GM06990 (cell line): ENCODE measurements around the gene LEKR1.

ENCODE experiments used
- DNase-seq: peaks from one replicate; pipeline ENCODE4 v3.0.0-alpha.2; 2011; ENCODE audit not compliant: insufficient read length; ENCODE audit errors: extremely low read depth
- H3K27me3 ChIP-seq: replicated peaks from 2 replicates; pipeline ENCODE4 v1.6.0; 2011; ENCODE audit warnings: low read length; ENCODE audit not compliant: control insufficient read depth, insufficient read depth
- H3K36me3 ChIP-seq: 2 replicates; pipeline ENCODE4 v1.5.1; 2011; ENCODE audit warnings: low read length; ENCODE audit not compliant: control insufficient read depth, insufficient read depth
- H3K4me3 ChIP-seq: replicated peaks from 2 replicates; pipeline ENCODE4 v1.5.1; 2011; ENCODE audit warnings: low read depth, mild to moderate bottlenecking, control low read depth, low read length
- CTCF ChIP-seq: IDR thresholded peaks from 2 replicates; pipeline ENCODE4 v1.5.1; 2011; ENCODE audit warnings: low read length, control low read depth, mild to moderate bottlenecking, inconsistent platforms; ENCODE audit not compliant: insufficient read depth, poor library complexity, severe bottlenecking

Gene LEKR1

GRCh38 chr3:156843071-156843808 lies 17.1 kb downstream of the LEKR1 start:
- DNase-seq, result no peak
- Histone ChIP-seq H3K27me3 (no peaks in the 10 kb centered on the region), H3K4me3 (no peak overlapping the region), H3K36me3 (no peaks in the 10 kb centered on the region)
- no peak for TF ChIP-seq CTCF

DNA sequence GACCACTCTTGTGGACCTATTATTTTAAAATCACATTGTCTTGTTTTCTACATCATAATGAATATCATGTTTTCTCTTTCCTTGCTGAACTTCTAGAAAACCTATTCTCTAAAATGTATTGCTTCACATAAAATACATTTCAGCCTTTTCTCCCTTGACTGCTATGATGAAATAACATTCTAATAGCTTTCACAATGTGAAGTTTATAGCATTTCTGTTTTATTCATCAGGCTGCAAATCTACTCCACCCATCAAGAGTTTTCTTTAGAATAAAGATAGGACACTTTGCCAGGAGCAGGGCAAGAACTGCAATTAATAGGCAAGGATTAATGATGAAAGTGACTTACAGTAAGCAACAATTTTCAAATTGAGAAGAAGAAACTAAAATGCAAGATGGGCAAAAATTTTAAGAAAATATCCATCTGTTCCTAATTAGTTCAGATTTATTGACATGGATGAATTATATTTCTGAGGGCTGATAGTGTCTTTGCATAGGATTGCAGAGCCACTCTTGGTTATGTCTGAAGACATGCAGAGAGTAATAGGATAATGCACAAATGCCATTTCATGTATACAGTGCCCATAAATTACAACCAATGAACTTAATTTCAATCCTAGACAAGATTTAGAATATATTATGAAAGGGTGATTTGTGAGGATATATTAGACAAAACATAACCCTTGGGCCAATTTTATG lies 21.7 kb downstream of the LEKR1 start:
- Histone ChIP-seq H3K36me3 (no peaks in the 10 kb centered on the region), H3K27me3 (no peaks in the 10 kb centered on the region), H3K4me3 (no peak overlapping the region)
- DNase-seq, result no peak
- no peak for TF ChIP-seq CTCF

- TF ChIP-seq CTCF, result no peak
- H3K27me3 ChIP-seq, result no peaks in the 10 kb centered on the region
- no peak overlapping the region for H3K4me3 ChIP-seq
- no peaks in the 10 kb centered on the region for H3K36me3 ChIP-seq
- DNase-seq, result peak; percentile 1
These were observed 33.4 kb downstream of the LEKR1 start for GRCh38 chr3:156859578-156859977.

DNA sequence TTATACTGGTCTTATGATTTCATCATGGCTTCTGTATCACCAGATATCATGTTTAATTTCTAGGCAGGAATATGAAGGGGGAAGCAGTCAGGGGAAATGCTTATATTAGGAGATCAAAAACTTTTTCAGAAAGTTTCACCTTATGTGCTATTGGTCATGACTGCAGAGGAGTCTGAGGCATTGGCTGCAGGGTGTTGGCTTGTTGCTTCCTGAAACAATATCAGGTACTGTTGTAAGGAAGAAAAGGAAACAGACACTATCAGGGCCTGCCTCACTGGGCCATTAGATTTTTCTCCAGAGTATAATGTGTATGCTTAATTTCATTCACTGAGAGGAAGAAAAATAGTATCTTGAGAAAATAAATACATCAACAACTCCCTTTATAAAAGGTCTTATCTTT lies 34.7 kb downstream of the LEKR1 start:
- no peak for TF ChIP-seq CTCF
- DNase-seq, result no peak
- Histone ChIP-seq H3K4me3 (no peak overlapping the region), H3K27me3 (no peaks in the 10 kb centered on the region), H3K36me3 (no peaks in the 10 kb centered on the region)

DNA sequence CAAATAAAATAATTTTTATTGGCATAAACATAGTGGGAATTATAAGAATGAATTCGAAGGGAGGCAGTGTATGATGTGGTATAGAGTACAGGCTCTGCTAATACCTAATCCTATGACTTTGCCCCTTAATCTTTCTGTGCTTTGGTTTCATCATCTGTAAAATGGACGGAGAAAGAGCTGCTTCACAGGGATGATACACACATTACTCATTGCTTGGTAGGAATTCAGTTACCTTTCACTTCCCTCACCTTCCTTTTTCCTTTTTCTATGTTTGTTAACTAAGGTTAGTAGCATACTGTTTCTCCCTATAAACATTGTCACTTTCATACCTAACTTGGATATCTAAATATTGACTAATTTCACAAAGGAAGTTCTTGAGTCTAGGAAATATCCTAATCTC lies 36.2 kb downstream of the LEKR1 start:
- Histone ChIP-seq H3K36me3 (no peaks in the 10 kb centered on the region), H3K27me3 (no peaks in the 10 kb centered on the region), H3K4me3 (no peak overlapping the region)
- DNase-seq, result no peak
- no peak for TF ChIP-seq CTCF

DNA sequence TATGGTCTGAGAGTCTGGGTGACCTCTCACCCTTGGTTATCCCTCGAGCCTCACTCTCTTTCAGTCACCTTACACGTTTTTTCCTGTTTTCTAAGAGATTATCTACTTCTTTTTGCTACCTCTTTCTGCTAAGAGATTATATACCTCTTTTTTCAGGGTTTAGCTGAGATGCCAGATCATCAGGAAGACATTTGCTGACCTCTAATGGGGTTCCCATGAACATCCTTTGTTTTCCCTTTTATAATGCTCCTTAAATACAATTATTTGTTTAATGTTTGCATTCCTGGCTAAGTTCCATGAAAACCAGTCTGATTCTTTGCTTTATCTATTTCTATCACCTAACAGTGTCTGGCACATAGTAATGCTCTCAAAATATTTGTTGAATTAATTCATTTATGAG lies 39.6 kb downstream of the LEKR1 start:
- H3K27me3 ChIP-seq, result no peaks in the 10 kb centered on the region
- H3K4me3 ChIP-seq, result no peak overlapping the region
- no peak for TF ChIP-seq CTCF
- DNase-seq, result no peak
- no peaks in the 10 kb centered on the region for H3K36me3 ChIP-seq
